ENCODE data around the gene BNIP1.

The BNIP1 gene

GRCh38 chr5:173163219-173163618 is 18.9 kb downstream of the BNIP1 start:
- peaks cover 6 to 42% of the 10 kb centered on the region in 2 experiments for H3K36me3 ChIP-seq (ENCODE audit: control insufficient read depth in 2 of 2, insufficient read depth in 1 of 2, low read length in 2 of 2)
- TF ChIP-seq ZFP3 (tag by site-specific recombination; IDR thresholded peaks at IDR 0.05; ENCODE audit: low read depth): no peak
- TF ChIP-seq ZNF398 (tag by site-specific recombination; IDR thresholded peaks at IDR 0.05): no peak
- no peak for TF ChIP-seq ZNF211 (tag by site-specific recombination; IDR thresholded peaks at IDR 0.05; ENCODE audit: low read depth)
- TF ChIP-seq SETDB1 (IDR thresholded peaks at IDR 0.05; ENCODE audit: insufficient read length, low read length): no peak
- TF ChIP-seq ZNF404 (tag by site-specific recombination; IDR thresholded peaks at IDR 0.05): no peak
- no peak for TF ChIP-seq ZNF677 (tag by site-specific recombination; IDR thresholded peaks at IDR 0.05)
- no peak for TF ChIP-seq SCRT1 (tag by site-specific recombination; IDR thresholded peaks at IDR 0.05; ENCODE audit: borderline replicate concordance)
- no peak for TF ChIP-seq HIC1 (tag by site-specific recombination; IDR thresholded peaks at IDR 0.05)
- TF ChIP-seq ZNF23 (tag by site-specific recombination; IDR thresholded peaks at IDR 0.05; ENCODE audit: borderline replicate concordance): no peak
- TF ChIP-seq ZNF423 (tag by site-specific recombination; IDR thresholded peaks at IDR 0.05): no peak
- TF ChIP-seq AEBP2 (tag by site-specific recombination; IDR thresholded peaks at IDR 0.05; ENCODE audit: borderline replicate concordance): no peak
- ChIA-PET CTCF (interaction anchor here (0.6 kb wide), 2 partner anchors 458 to 491 kb away, joined by 3 read pairs; no protein-coding TSS in a partner anchor), POLR2A (no interaction called here)
- H3K4me1 ChIP-seq (ENCODE audit: control insufficient read depth, insufficient read depth, low read length): no peaks in the 10 kb centered on the region
- no peaks in the 10 kb centered on the region for H3K9me3 ChIP-seq (ENCODE audit: control insufficient read depth, insufficient read depth, low read depth, low read length)
- no peak overlapping the region for H3K4me3 ChIP-seq (ENCODE audit: low read depth, low read length)
- H3K27ac ChIP-seq (ENCODE audit: extremely low read depth, low read depth, low read length): no peak overlapping the region

GRCh38 chr5:173165177-173166016 is 21.1 kb downstream of the BNIP1 start:
- Histone ChIP-seq H3K4me3 (ENCODE audit: low read depth, low read length) (no peak overlapping the region), H3K9me3 (ENCODE audit: control insufficient read depth, insufficient read depth, low read depth, low read length) (no peaks in the 10 kb centered on the region), H3K27ac (ENCODE audit: extremely low read depth, low read depth, low read length) (no peak overlapping the region), H3K4me1 (ENCODE audit: control insufficient read depth, insufficient read depth, low read length) (no peaks in the 10 kb centered on the region), H3K36me3 (ENCODE audit: control insufficient read depth in 2 of 2, insufficient read depth in 1 of 2, low read length in 2 of 2) (peaks cover 0 to 26% of the 10 kb centered on the region in 2 experiments; a peak in 2 of 3 replicates)
- CTCF ChIA-PET: interaction anchor here (0.6 to 1.7 kb wide), 17 partner anchors 21 to 1184 kb away, joined by 3 to 7 read pairs (median 3); partner anchors contain the start of genes ATP6V0E1 and BNIP1
- POLR2A ChIA-PET: no interaction called here
- TF ChIP-seq ZNF133 (tag by site-specific recombination; IDR thresholded peaks at IDR 0.05) (no peak), PRDM1 (tag by site-specific recombination; IDR thresholded peaks at IDR 0.05) (no peak), BCL11B (tag by site-specific recombination; IDR thresholded peaks at IDR 0.05; ENCODE audit: low read depth) (no peak), INSM2 (tag by site-specific recombination; IDR thresholded peaks at IDR 0.05) (no peak), ZNF449 (tag by site-specific recombination; IDR thresholded peaks at IDR 0.05) (no peak), ZFP69B (tag by site-specific recombination; IDR thresholded peaks at IDR 0.05) (no peak), ZNF596 (tag by site-specific recombination; IDR thresholded peaks at IDR 0.05) (no peak), ZNF707 (tag by site-specific recombination; IDR thresholded peaks at IDR 0.05) (no peak), ZNF664 (tag by site-specific recombination; IDR thresholded peaks at IDR 0.05) (no peak), ZNF488 (tag by site-specific recombination; IDR thresholded peaks at IDR 0.05) (no peak), KLF7 (tag by site-specific recombination; IDR thresholded peaks at IDR 0.05; ENCODE audit: borderline replicate concordance) (no peak), ZNF132 (tag by site-specific recombination; IDR thresholded peaks at IDR 0.05; ENCODE audit: borderline replicate concordance) (no peak), HOXA7 (CRISPR knock-in tag; IDR thresholded peaks at IDR 0.05; ENCODE audit: borderline replicate concordance) (no peak)

Data from HEK293 (cell line).